ENCODE results near the gene NFATC1. TPM values are rescaled to one million over a fixed set of nuclear protein-coding genes. Genes with fewer than 3 reads are reported as not detected.
A peak's percentile ranks its signal among the peaks of the same experiment; 100 is the strongest.

Gene NFATC1
- total RNA-seq, 1 donor from 2014 or later: 16.6 TPM

- DNase-seq: no peak
- no peak for TF ChIP-seq CTCF (IDR thresholded peaks at IDR 0.05)
These were observed 77.2 kb downstream of the NFATC1 start for GRCh38 chr18:79472946-79473345.

GRCh38 chr18:79476031-79476917 is 80.5 kb downstream of the NFATC1 start:
- no peak for DNase-seq
- ATAC-seq: no peak
- TF ChIP-seq CTCF (IDR thresholded peaks at IDR 0.05): no peak
- no peak overlapping the region for H3K4me3 ChIP-seq
- H3K27me3 ChIP-seq: no peaks in the 10 kb centered on the region
- H3K36me3 ChIP-seq: peaks cover 5% of the 10 kb centered on the region
- intact Hi-C loops (cut with DNase I): no loop called here
- H3K4me1 ChIP-seq: no peaks in the 10 kb centered on the region
- no peak overlapping the region for H3K27ac ChIP-seq
- H3K9me3 ChIP-seq: no peaks in the 10 kb centered on the region

More at GRCh38 chr18:79472946-79473345, 77.2 kb downstream of the NFATC1 start:
- H3K4me3 ChIP-seq: no peak overlapping the region
- H3K27me3 ChIP-seq: no peaks in the 10 kb centered on the region
- H3K4me1 ChIP-seq: no peaks in the 10 kb centered on the region
- no peak for ATAC-seq
- H3K27ac ChIP-seq: no peak overlapping the region
- intact Hi-C loops (cut with DNase I): no loop called here
- no peaks in the 10 kb centered on the region for H3K9me3 ChIP-seq
- H3K36me3 ChIP-seq: peaks cover 18% of the 10 kb centered on the region

- H3K27ac ChIP-seq: no peak overlapping the region
- no peak for ATAC-seq
- H3K9me3 ChIP-seq: no peaks in the 10 kb centered on the region
- no peaks in the 10 kb centered on the region for H3K27me3 ChIP-seq
- no peaks in the 10 kb centered on the region for H3K4me1 ChIP-seq
- no peak for TF ChIP-seq CTCF (IDR thresholded peaks at IDR 0.05)
- DNase-seq: peak; percentile 32
- H3K36me3 ChIP-seq: peaks cover 5% of the 10 kb centered on the region
- intact Hi-C loops (cut with DNase I): no loop called here
- H3K4me3 ChIP-seq: no peak overlapping the region
These were observed 81.3 kb downstream of the NFATC1 start for GRCh38 chr18:79476918-79477571.

- ATAC-seq (peak; percentile 28), DNase-seq (no peak)
- H3K4me3 ChIP-seq: no peak overlapping the region
- peaks cover 5% of the 10 kb centered on the region for H3K36me3 ChIP-seq
- no peaks in the 10 kb centered on the region for H3K27me3 ChIP-seq
- H3K27ac ChIP-seq: no peak overlapping the region
- H3K4me1 ChIP-seq: no peaks in the 10 kb centered on the region
- TF ChIP-seq CTCF (IDR thresholded peaks at IDR 0.05): no peak
- intact Hi-C loops (cut with DNase I): no loop called here
- H3K9me3 ChIP-seq: no peaks in the 10 kb centered on the region
These were observed 82.2 kb downstream of the NFATC1 start for GRCh38 chr18:79477711-79478483.

- Histone ChIP-seq H3K27ac (no peak overlapping the region), H3K4me3 (no peak overlapping the region), H3K4me1 (no peaks in the 10 kb centered on the region), H3K27me3 (no peaks in the 10 kb centered on the region), H3K9me3 (no peaks in the 10 kb centered on the region), H3K36me3 (peaks cover 5% of the 10 kb centered on the region)
- intact Hi-C loops (cut with DNase I): no loop called here
- DNase-seq: peak; percentile 46
- TF ChIP-seq CTCF (IDR thresholded peaks at IDR 0.05): no peak
- no peak for ATAC-seq
These were observed 82.9 kb downstream of the NFATC1 start for GRCh38 chr18:79478484-79479115.
